Mammary epithelial cell (primary cell): Measurements from ENCODE around the gene SULT1C2.

Experiments used
- EZH2 ChIP-seq: IDR thresholded peaks from 2 replicates; pipeline ENCODE4 v1.6.1; 2012; ENCODE audit warnings: low read length, inconsistent platforms, borderline replicate concordance
- TF ChIP-seq, protein P1 (sequence below), 2 donors: IDR thresholded peaks in 1 of 2; conservative IDR thresholded peaks in 1 of 2; 2 replicates each; pipeline ENCODE4 v1.5.1; 2011 to 2012; ENCODE audit warnings: inconsistent platforms in 2 of 2, low read length in 2 of 2, mild to moderate bottlenecking in 2 of 2, control low read depth in 1 of 2, low read depth in 1 of 2; ENCODE audit not compliant: insufficient read depth in 1 of 2; ENCODE audit errors: extremely low read depth in 1 of 2

DNA sequence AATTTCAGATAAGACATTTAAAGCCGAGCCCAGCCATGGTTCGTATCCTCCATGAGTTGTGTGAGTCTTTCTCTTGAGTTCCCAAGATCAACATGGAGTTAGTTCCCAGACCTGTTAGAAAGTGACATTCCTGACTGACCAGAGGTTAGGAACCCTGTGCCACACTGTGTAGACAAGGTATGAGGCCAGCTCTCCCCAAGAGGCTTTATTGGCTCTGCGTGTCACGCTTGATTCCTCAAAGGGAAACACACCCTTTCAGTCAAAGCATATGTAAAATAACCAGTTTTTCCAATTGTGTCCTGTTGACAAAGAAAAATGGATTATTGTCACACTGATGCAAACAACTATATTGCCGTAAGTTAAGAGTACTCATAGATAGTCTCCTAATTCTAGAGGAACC is 47.7 kb upstream of the SULT1C2 start:
- TF ChIP-seq, protein P1, sequence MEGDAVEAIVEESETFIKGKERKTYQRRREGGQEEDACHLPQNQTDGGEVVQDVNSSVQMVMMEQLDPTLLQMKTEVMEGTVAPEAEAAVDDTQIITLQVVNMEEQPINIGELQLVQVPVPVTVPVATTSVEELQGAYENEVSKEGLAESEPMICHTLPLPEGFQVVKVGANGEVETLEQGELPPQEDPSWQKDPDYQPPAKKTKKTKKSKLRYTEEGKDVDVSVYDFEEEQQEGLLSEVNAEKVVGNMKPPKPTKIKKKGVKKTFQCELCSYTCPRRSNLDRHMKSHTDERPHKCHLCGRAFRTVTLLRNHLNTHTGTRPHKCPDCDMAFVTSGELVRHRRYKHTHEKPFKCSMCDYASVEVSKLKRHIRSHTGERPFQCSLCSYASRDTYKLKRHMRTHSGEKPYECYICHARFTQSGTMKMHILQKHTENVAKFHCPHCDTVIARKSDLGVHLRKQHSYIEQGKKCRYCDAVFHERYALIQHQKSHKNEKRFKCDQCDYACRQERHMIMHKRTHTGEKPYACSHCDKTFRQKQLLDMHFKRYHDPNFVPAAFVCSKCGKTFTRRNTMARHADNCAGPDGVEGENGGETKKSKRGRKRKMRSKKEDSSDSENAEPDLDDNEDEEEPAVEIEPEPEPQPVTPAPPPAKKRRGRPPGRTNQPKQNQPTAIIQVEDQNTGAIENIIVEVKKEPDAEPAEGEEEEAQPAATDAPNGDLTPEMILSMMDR (conservative IDR thresholded peaks at IDR 0.05 in 1 of 2, IDR thresholded peaks at IDR 0.05 in 1 of 2; ENCODE audit: extremely low read depth in 1 of 2, insufficient read depth in 1 of 2, low read depth in 1 of 2, low read length in 2 of 2), result no peak
- no peak for TF ChIP-seq EZH2
